Neural cell (in vitro differentiated cells): ENCODE results near the gene IRF3.

Source experiments
- CTCF ChIP-seq: fragments of 450-650 bp; IDR thresholded peaks from 2 replicates; pipeline ENCODE4 v1.5.1; 2014; ENCODE audit warnings: antibody characterized with exemption, mild to moderate bottlenecking, moderate library complexity; ENCODE audit not compliant: poor library complexity, severe bottlenecking
- EZH2 ChIP-seq: fragments of 200-600, 300-800 bp; shearing (Covaris generic), sonication (generic); IDR thresholded peaks from 2 replicates; pipeline ENCODE4 v1.6.1; 2014; ENCODE audit warnings: antibody characterized with exemption, low read length, borderline replicate concordance, mild to moderate bottlenecking; ENCODE audit not compliant: insufficient read depth, poor library complexity, severe bottlenecking
- MXI1 ChIP-seq: fragments of 450-650 bp; conservative IDR thresholded peaks from 2 replicates; pipeline ENCODE4 v1.6.1; 2014; ENCODE audit warnings: antibody characterized with exemption, mild to moderate bottlenecking; ENCODE audit not compliant: poor library complexity, severe bottlenecking
- POLR2AphosphoS5 ChIP-seq: IDR thresholded peaks from 2 replicates; pipeline ENCODE4 v1.6.1; 2012
- RAD21 ChIP-seq: fragments of 450-650 bp; conservative IDR thresholded peaks from 2 replicates; pipeline ENCODE4 v1.6.1; 2014; ENCODE audit warnings: antibody characterized with exemption, mild to moderate bottlenecking, moderate library complexity
- TAF1 ChIP-seq: IDR thresholded peaks from 2 replicates; pipeline ENCODE4 v1.6.1; 2012; ENCODE audit warnings: low read depth
- TF ChIP-seq, protein P1 (sequence below): IDR thresholded peaks from 2 replicates; pipeline ENCODE4 v1.6.1; 2012; ENCODE audit warnings: borderline replicate concordance

DNA sequence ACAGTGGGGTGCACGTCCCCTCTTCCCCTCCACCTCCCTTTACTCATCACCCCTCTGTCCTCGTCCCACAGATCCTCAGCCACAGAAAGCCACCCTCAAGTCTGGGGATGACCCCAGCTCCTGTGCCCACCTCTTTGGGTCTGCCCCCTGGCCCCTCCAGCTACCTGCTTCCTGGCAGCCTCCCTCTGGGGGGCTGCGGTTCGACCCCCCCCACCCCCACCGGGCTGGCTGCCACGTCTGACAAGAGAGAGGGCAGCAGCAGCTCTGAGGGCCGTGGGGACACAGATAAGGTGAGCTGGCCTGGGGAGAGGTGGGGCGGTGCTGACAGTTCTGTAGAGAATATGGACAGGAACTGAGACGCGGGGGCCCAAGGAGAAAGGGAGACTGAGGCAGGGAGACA, 11.1 kb downstream of the IRF3 start:
- TF ChIP-seq CTCF (no peak), POLR2AphosphoS5 (no peak), EZH2 (no peak), TAF1 (no peak), RAD21 (no peak), MXI1 (no peak)
- TF ChIP-seq, protein P1, sequence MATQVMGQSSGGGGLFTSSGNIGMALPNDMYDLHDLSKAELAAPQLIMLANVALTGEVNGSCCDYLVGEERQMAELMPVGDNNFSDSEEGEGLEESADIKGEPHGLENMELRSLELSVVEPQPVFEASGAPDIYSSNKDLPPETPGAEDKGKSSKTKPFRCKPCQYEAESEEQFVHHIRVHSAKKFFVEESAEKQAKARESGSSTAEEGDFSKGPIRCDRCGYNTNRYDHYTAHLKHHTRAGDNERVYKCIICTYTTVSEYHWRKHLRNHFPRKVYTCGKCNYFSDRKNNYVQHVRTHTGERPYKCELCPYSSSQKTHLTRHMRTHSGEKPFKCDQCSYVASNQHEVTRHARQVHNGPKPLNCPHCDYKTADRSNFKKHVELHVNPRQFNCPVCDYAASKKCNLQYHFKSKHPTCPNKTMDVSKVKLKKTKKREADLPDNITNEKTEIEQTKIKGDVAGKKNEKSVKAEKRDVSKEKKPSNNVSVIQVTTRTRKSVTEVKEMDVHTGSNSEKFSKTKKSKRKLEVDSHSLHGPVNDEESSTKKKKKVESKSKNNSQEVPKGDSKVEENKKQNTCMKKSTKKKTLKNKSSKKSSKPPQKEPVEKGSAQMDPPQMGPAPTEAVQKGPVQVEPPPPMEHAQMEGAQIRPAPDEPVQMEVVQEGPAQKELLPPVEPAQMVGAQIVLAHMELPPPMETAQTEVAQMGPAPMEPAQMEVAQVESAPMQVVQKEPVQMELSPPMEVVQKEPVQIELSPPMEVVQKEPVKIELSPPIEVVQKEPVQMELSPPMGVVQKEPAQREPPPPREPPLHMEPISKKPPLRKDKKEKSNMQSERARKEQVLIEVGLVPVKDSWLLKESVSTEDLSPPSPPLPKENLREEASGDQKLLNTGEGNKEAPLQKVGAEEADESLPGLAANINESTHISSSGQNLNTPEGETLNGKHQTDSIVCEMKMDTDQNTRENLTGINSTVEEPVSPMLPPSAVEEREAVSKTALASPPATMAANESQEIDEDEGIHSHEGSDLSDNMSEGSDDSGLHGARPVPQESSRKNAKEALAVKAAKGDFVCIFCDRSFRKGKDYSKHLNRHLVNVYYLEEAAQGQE = no peak
